Measurements from ENCODE around the gene DACH1.

The DACH1 gene

GRCh38 chr13:71695662-71696061 lies 171.3 kb downstream of the DACH1 start:
- no peak for FAIRE-seq

- FAIRE-seq, result no peak
Observed at GRCh38 chr13:71685072-71685471, 181.9 kb downstream of the DACH1 start.

DNA sequence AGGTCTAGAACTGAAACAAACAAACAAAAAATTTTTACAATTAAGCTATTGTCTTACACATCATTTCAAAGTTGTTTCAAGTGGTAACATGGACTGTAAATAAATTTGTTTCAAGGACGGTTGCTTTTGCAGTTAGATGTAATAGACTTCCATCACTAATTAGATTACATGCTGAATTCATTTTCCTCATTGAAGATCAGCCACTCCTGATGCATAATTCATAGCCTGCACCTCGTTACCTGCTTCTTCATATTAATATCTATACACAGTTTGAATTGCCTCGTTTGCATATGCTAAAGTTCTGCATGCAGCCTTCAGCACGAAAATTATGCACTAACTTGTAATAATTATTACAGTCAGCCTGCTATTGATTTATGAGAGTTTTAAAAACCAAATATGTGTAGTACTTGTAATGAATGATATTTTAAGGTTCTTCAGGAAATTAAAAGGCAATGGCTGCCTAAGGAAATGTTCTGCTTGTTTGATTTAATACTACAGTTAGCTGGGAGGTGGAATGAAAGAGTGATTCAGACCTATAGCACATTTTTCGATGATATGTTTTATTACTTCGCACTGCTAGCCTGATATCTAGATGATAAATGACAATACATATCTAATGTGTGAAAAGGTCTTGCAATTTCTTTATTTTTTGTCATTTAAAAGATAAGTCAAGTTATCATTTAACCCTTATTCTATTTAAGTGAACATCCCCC lies 184.9 kb downstream of the DACH1 start:
- FAIRE-seq, result no peak

DNA sequence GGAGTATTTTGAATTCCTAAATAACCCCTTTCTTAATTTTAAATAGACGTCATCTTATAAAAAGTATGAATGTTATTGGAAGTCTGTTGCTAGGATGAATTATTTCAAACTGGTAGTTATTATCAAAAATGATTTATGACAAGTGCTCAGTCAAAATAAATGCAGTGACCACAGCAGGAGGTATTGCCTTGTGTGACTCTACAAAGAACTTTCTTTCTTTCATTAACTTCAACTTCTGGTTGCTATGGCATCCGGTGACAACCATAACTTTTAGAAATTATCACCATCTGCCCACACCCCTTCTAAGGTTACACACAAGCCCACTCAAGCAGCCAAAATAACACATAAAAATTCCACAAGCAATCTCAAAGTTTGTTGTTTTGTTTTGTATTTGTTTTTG lies 189.9 kb downstream of the DACH1 start:
- peak; percentile 85 for FAIRE-seq

- no peak for FAIRE-seq
Observed at GRCh38 chr13:71672512-71672911, 194.5 kb downstream of the DACH1 start.

GRCh38 chr13:71663431-71663830 lies 203.6 kb downstream of the DACH1 start:
- FAIRE-seq, result no peak

- no peak for FAIRE-seq
Observed at GRCh38 chr13:71661921-71662320, 205.1 kb downstream of the DACH1 start.

DNA sequence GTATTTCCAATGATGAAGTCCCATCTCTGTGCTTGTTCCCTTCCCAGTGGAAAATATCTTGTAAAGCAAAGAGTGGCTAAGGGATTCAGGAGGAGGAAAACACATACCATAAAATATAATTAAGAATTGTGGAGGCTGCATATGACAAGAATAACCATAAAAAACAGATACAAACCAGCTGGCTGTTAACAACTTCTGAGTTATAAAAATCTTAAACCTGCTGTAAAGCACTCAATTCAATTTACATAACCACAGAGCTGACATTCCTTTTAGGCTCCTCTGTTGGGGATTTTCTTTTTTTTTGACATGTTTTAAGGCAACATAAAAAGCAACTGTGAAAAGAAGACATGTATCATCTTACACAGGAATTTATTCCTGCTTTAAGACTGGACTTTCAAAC lies 207.6 kb downstream of the DACH1 start:
- FAIRE-seq, result peak; percentile 99

- FAIRE-seq, result peak; percentile 66
Observed at GRCh38 chr13:71645467-71645866, 221.5 kb downstream of the DACH1 start.

- no peak for FAIRE-seq
Observed at GRCh38 chr13:71644579-71644978, 222.4 kb downstream of the DACH1 start.

DNA sequence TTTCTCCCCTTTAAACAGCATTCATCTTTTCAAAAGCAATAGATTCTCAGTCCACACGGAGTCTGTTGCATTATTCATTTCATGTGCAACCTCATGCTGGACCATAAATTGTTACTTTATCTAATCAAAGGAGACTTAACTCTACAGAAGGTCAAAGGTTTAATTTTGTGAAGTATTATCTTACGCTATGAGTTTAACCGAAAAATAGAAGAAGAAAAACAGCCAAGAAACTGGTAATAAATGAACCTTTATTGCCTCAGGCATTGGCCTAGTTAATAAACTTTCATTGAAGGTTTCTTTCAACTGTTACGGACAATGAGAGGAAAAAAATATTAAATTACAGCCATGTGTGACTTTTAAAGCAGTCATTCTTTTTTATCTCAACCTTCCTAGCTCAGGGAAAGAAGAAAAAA lies 223.6 kb downstream of the DACH1 start:
- peak; percentile 50 for FAIRE-seq

DNA sequence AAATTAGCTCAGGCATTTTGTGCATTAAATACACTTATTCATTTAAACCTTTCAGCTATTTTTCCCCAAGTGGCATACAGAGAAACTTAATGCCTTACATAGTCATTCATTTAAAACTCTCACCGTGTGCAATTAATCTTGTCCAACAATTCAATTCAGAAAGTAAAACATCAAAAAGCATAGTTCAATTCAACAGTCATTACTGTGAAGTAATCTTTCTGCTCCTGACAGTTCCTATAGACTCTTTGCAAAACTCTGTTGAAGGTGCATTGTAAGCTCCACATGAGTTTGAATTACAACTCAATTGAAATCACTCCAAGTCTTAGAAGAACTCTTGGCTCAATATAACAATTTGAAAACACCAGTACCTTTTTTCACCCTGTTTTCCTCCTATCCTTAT lies 228.3 kb downstream of the DACH1 start:
- no peak for FAIRE-seq

- FAIRE-seq, result no peak
Observed at GRCh38 chr13:71634602-71635443, 232.2 kb downstream of the DACH1 start.

- FAIRE-seq, result no peak
Observed at GRCh38 chr13:71634182-71634581, 232.8 kb downstream of the DACH1 start.

DNA sequence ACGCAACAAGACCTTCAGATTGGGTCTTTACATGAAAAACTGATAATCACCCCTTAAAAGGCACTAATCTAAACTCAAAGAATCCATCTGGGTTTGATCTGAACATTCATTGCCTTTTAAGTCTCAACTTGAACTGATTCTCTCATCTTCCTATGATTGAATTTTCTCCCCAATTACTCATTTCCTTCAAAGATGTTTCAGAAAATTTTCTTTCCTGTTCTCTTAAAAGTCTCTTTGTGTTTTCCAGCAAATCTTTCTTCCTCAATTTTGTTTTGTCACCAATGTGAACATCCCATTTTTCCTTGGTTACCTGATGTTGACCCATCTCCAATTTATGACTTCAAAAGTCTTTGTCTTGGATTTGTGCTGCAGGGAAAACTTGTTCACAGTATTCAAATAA lies 234.3 kb downstream of the DACH1 start:
- FAIRE-seq, result no peak

DNA sequence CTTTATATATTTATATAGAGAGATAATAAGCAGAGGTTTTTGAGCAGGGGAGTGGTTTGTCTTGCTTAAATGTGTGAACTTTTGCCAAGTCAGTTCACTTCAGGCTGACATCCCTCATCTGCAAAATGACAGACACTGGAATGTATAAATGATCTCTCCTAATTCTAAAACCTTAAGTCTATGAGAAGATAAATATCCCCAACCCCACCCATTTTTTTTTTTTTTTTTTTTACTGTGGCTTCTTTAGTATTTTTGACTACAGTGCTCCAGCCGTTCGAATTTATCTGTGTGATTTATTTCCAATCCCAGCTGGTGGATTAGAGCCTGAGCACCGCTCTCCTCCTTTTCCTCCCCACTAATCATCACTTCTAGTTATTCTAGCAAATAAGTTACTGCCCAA lies 234.8 kb downstream of the DACH1 start:
- no peak for FAIRE-seq

DNA sequence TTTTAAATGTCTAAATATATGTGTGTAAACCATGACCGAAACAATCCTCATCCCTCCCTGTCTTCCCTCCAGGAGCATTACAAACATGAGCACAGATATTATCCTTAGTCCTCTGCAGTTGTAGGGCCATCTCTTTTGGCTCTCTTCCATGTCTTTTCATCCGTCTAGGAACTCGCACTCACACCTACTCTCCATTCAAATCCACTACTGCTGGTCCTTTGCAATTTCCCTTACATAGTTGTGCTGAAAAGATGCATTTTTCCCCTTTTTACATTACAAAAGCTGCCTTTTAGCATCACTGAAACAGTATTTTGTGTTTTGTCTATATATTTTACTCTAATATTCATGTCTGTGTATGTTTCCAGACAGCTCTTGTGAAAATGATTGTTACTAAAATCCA lies 237.8 kb downstream of the DACH1 start:
- no peak for FAIRE-seq

GRCh38 chr13:71626421-71627117 lies 240.4 kb downstream of the DACH1 start:
- FAIRE-seq, result no peak

- FAIRE-seq, result no peak
Observed at GRCh38 chr13:71625694-71626093, 241.3 kb downstream of the DACH1 start.

GRCh38 chr13:71624653-71625600 lies 242.1 kb downstream of the DACH1 start:
- peak; percentile 86 for FAIRE-seq

- no peak for FAIRE-seq
Observed at GRCh38 chr13:71621174-71622124, 245.6 kb downstream of the DACH1 start.

All from endometrium (tissue), 2 donors.